ENCODE measurements around the gene DEXI. TPM values are rescaled to one million over a fixed set of nuclear protein-coding genes. Genes with fewer than 3 reads are reported as not detected.

DEXI gene
- total RNA-seq, 2 donors from 2014 or later, result 31.5 to 32.0 TPM

- H3K27me3 Mint-ChIP-seq (ENCODE audit: insufficient read depth), result no peaks in the 10 kb centered on the region
- Histone ChIP-seq H3K27me3 (ENCODE audit: control insufficient read depth, insufficient read depth, low read length, poor library complexity, severe bottlenecking) (no peaks in the 10 kb centered on the region), H3K9ac (ENCODE audit: extremely low read depth, low read length, poor library complexity, severe bottlenecking) (no peak overlapping the region), H3K27ac (ENCODE audit: low read depth, low read length) (peak overlapping the region; percentile 17), H3K36me3 (ENCODE audit: control insufficient read depth, insufficient read depth, low read length) (peaks cover 48% of the 10 kb centered on the region), H3K9me3 (ENCODE audit: control insufficient read depth, low read length) (no peaks in the 10 kb centered on the region), H3K4me3 (ENCODE audit: low read length) (no peak overlapping the region), H3K4me1 (ENCODE audit: control insufficient read depth, insufficient read depth, low read length) (peaks cover 7% of the 10 kb centered on the region)
- no peak overlapping the region for H3K4me3 Mint-ChIP-seq
- WGBS, 2 experiments (ENCODE audit: insufficient coverage in 1 of 2, insufficient read length in 1 of 2), result 93 to 98% methylated on average over 7 to 12 of the region's 12 CpGs
- H3K9me3 Mint-ChIP-seq, result no peaks in the 10 kb centered on the region
- peaks cover 12% of the 10 kb centered on the region for H3K4me1 Mint-ChIP-seq
- H3K27ac Mint-ChIP-seq, result no peak overlapping the region
- peaks cover 39% of the 10 kb centered on the region for H3K36me3 Mint-ChIP-seq (ENCODE audit: low read depth)
- no peak for TF ChIP-seq CTCF (conservative IDR thresholded peaks at IDR 0.05)
- no peak for DNase-seq
Observed at GRCh38 chr16:10972819-10973464, 30.7 kb upstream of the DEXI start.

GRCh38 chr16:10972108-10972818 is 30.0 kb upstream of the DEXI start:
- Mint-ChIP-seq H3K4me1 (peaks cover 12% of the 10 kb centered on the region), H3K9me3 (no peaks in the 10 kb centered on the region), H3K4me3 (no peak overlapping the region), H3K27me3 (ENCODE audit: insufficient read depth) (no peaks in the 10 kb centered on the region), H3K36me3 (ENCODE audit: low read depth) (peaks cover 32% of the 10 kb centered on the region), H3K27ac (peak overlapping the region; percentile 58)
- Histone ChIP-seq H3K36me3 (ENCODE audit: control insufficient read depth, insufficient read depth, low read length) (peaks cover 45% of the 10 kb centered on the region), H3K4me1 (ENCODE audit: control insufficient read depth, insufficient read depth, low read length) (peaks cover 7% of the 10 kb centered on the region), H3K9me3 (ENCODE audit: control insufficient read depth, low read length) (no peaks in the 10 kb centered on the region), H3K27me3 (ENCODE audit: control insufficient read depth, insufficient read depth, low read length, poor library complexity, severe bottlenecking) (no peaks in the 10 kb centered on the region), H3K27ac (ENCODE audit: low read depth, low read length) (no peak overlapping the region), H3K9ac (ENCODE audit: extremely low read depth, low read length, poor library complexity, severe bottlenecking) (no peak overlapping the region), H3K4me3 (ENCODE audit: low read length) (no peak overlapping the region)
- DNase-seq, result no peak
- no peak for TF ChIP-seq CTCF (conservative IDR thresholded peaks at IDR 0.05)
- 82 to 84% methylated on average over 4 of the region's 4 CpGs for WGBS, 2 experiments (ENCODE audit: insufficient coverage in 1 of 2, insufficient read length in 1 of 2)

GRCh38 chr16:10971560-10971961 is 29.3 kb upstream of the DEXI start:
- Histone ChIP-seq H3K4me1 (ENCODE audit: control insufficient read depth, insufficient read depth, low read length) (peaks cover 6% of the 10 kb centered on the region), H3K36me3 (ENCODE audit: control insufficient read depth, insufficient read depth, low read length) (peaks cover 41% of the 10 kb centered on the region), H3K27ac (ENCODE audit: low read depth, low read length) (no peak overlapping the region), H3K9me3 (ENCODE audit: control insufficient read depth, low read length) (no peaks in the 10 kb centered on the region), H3K4me3 (ENCODE audit: low read length) (no peak overlapping the region), H3K9ac (ENCODE audit: extremely low read depth, low read length, poor library complexity, severe bottlenecking) (no peak overlapping the region), H3K27me3 (ENCODE audit: control insufficient read depth, insufficient read depth, low read length, poor library complexity, severe bottlenecking) (no peaks in the 10 kb centered on the region)
- H3K4me3 Mint-ChIP-seq, result no peak overlapping the region
- H3K4me1 Mint-ChIP-seq, result peaks cover 8% of the 10 kb centered on the region
- WGBS, 2 experiments (ENCODE audit: insufficient coverage in 1 of 2, insufficient read length in 1 of 2), result 47 to 57% methylated on average over 3 of the region's 3 CpGs
- H3K9me3 Mint-ChIP-seq, result no peaks in the 10 kb centered on the region
- no peak overlapping the region for H3K27ac Mint-ChIP-seq
- no peaks in the 10 kb centered on the region for H3K27me3 Mint-ChIP-seq (ENCODE audit: insufficient read depth)
- peaks cover 27% of the 10 kb centered on the region for H3K36me3 Mint-ChIP-seq (ENCODE audit: low read depth)
- DNase-seq, result peak; percentile 72
- peak; percentile 89 for TF ChIP-seq CTCF (conservative IDR thresholded peaks at IDR 0.05)

Data from endodermal cell (in vitro differentiated cells).